ENCODE results near the gene PRSS27. TPM values are rescaled to one million over a fixed set of nuclear protein-coding genes. Genes with fewer than 3 reads are reported as not detected.
A peak's percentile ranks its signal among the peaks of the same experiment; 100 is the strongest.

PRSS27 gene
- total and polyA plus RNA-seq, 2 of the 4 experiments (the other 2 are of a cell fraction): under 0.01 to 0.58 TPM

DNA sequence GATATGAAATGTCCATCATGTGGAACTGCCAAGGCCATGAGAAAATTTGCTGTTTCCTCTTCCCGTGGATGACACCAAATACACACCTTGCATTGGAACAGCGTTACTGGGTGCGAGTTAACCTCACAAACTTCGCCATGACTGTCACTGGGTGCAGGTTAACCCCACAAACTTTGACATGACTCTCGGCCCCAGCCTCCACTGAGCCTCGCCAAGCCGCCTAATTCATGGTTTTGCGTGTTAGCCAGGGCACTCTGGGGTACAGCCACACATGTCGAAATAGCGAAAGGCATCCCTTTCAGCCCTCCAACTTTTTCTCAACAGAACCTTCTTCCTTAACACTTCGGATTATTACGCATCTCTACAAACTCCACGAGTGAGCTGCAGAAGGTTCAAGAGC is 48.3 kb downstream of the PRSS27 start:
- H3K27ac ChIP-seq (ENCODE audit: insufficient read depth, low read length): no peak overlapping the region
- peak overlapping the region; percentile 28; the same call in 1 of the 2 replicates for H2AK5ac ChIP-seq (ENCODE audit: low read depth, low read length)
- 0 out of 2 replicates have a peak overlapping the region, but pooled peaks have one; percentile 48 for H3K9ac ChIP-seq (ENCODE audit: low read depth, low read length)
- H3K4me2 ChIP-seq (ENCODE audit: low read depth, low read length): no peak overlapping the region
- H3K4me1 ChIP-seq (ENCODE audit: control insufficient read depth, insufficient read depth, low read length): peaks cover 2% of the 10 kb centered on the region; the same call in 1 of the 2 replicates
- H3K36me3 ChIP-seq (ENCODE audit: control insufficient read depth, insufficient read depth, low read length): peaks cover 9% of the 10 kb centered on the region
- CTCF ChIA-PET: no interaction called here
- no peak overlapping the region for H3K4me3 ChIP-seq (ENCODE audit: insufficient read depth, low read depth, low read length)
- in situ Hi-C loops (cut with MboI; ENCODE audit: low sequenced_read_pairs) (no loop called here), intact Hi-C loops (cut with micrococcal nuclease) (no loop called here), dilution Hi-C loops (cut with HindIII; ENCODE audit: low sequenced_read_pairs, unreplicated experiment) (no loop called here)
- H4K5ac ChIP-seq (ENCODE audit: low read depth, low read length): no peak overlapping the region
- TF ChIP-seq, protein P1, sequence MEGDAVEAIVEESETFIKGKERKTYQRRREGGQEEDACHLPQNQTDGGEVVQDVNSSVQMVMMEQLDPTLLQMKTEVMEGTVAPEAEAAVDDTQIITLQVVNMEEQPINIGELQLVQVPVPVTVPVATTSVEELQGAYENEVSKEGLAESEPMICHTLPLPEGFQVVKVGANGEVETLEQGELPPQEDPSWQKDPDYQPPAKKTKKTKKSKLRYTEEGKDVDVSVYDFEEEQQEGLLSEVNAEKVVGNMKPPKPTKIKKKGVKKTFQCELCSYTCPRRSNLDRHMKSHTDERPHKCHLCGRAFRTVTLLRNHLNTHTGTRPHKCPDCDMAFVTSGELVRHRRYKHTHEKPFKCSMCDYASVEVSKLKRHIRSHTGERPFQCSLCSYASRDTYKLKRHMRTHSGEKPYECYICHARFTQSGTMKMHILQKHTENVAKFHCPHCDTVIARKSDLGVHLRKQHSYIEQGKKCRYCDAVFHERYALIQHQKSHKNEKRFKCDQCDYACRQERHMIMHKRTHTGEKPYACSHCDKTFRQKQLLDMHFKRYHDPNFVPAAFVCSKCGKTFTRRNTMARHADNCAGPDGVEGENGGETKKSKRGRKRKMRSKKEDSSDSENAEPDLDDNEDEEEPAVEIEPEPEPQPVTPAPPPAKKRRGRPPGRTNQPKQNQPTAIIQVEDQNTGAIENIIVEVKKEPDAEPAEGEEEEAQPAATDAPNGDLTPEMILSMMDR (conservative IDR thresholded peaks at IDR 0.05; ENCODE audit: low read depth, low read length): no peak
- TF ChIP-seq RCOR1 (IDR thresholded peaks at IDR 0.05; ENCODE audit: insufficient replicate concordance, low read length) (no peak), CEBPB (IDR thresholded peaks at IDR 0.05; ENCODE audit: low read depth, low read length) (no peak), FOS (IDR thresholded peaks at IDR 0.05; ENCODE audit: low read depth, low read length) (no peak), MAFK (IDR thresholded peaks at IDR 0.05; ENCODE audit: low read depth, low read length) (no peak), RAD21 (IDR thresholded peaks at IDR 0.05; ENCODE audit: low read length) (no peak), MXI1 (IDR thresholded peaks at IDR 0.05; ENCODE audit: borderline replicate concordance, low read depth, low read length) (no peak), MAZ (IDR thresholded peaks at IDR 0.05; ENCODE audit: borderline replicate concordance, low read depth, low read length) (no peak), USF2 (IDR thresholded peaks at IDR 0.05; ENCODE audit: low read depth, low read length) (no peak), NFE2L2 (IDR thresholded peaks at IDR 0.05; ENCODE audit: low read depth, low read length) (no peak), BHLHE40 (IDR thresholded peaks at IDR 0.05; ENCODE audit: low read depth, low read length) (no peak), SMC3 (IDR thresholded peaks at IDR 0.05; ENCODE audit: low read depth, low read length) (no peak), ELK1 (IDR thresholded peaks at IDR 0.05; ENCODE audit: borderline replicate concordance, low read depth, low read length) (no peak), CHD1 (IDR thresholded peaks at IDR 0.05; ENCODE audit: low read depth, low read length) (no peak), POLR2A (IDR thresholded peaks at IDR 0.05; ENCODE audit: low read depth, low read length) (no peak), RFX5 (IDR thresholded peaks at IDR 0.05; ENCODE audit: low read depth, low read length) (no peak)
- H2AK9ac ChIP-seq (replicated peaks; ENCODE audit: low read depth, low read length, poor library complexity): no peak overlapping the region
- no peak overlapping the region for H3K4ac ChIP-seq (ENCODE audit: low read depth, low read length)
- H4K91ac ChIP-seq (ENCODE audit: insufficient read depth, low read depth, low read length): no peak overlapping the region
- H3K23ac ChIP-seq (ENCODE audit: low read depth, low read length): peak overlapping the region; percentile 51
- H2AFZ ChIP-seq (replicated peaks; ENCODE audit: low read length, poor library complexity): no peak overlapping the region
- H3K9me1 ChIP-seq (ENCODE audit: insufficient read depth, low read length): peaks cover 8% of the 10 kb centered on the region
- no peak for ATAC-seq (ENCODE audit: low read depth)
- POLR2A ChIA-PET (ENCODE audit: unreplicated experiment): no interaction called here
- H2BK20ac ChIP-seq (ENCODE audit: low read depth, low read length): no peak overlapping the region
- H2BK5ac ChIP-seq (ENCODE audit: low read depth, low read length, poor library complexity, severe bottlenecking): no peak overlapping the region
- H3K27me3 ChIP-seq (ENCODE audit: control insufficient read depth, insufficient read depth, low read length): no peaks in the 10 kb centered on the region
- no peak overlapping the region for H2BK120ac ChIP-seq (ENCODE audit: low read depth, low read length)
- H3K9me3 ChIP-seq (ENCODE audit: control insufficient read depth, insufficient read depth, low read length): no peaks in the 10 kb centered on the region
- H3K14ac ChIP-seq (replicated peaks; ENCODE audit: low read depth, low read length): peak overlapping the region; percentile 41; the same call in 1 of the 2 replicates
- H3K56ac ChIP-seq (ENCODE audit: extremely low read depth, insufficient read depth, low read length): no peak overlapping the region
- 0 out of 2 replicates have a peak, but pooled peaks cover 4% of the 10 kb centered on the region for H4K20me1 ChIP-seq (ENCODE audit: insufficient read depth, low read length)
- no peak overlapping the region for H3K18ac ChIP-seq (ENCODE audit: low read depth, low read length)
- no peak for DNase-seq
- no peak overlapping the region for H4K8ac ChIP-seq (ENCODE audit: low read depth in 2 of 2, low read length in 2 of 2)
- TSS peak; percentile 24 for BruUV-seq (replicated peaks)
- WGBS, 2 experiments (ENCODE audit: extremely low coverage in 2 of 2, insufficient read length in 1 of 2): 96% methylated on average over 4 of the region's 13 CpGs; no CpG with 5 or more reads in 1 of the 2 experiments
- peaks cover 8 to 19% of the 10 kb centered on the region in 2 experiments for H3K79me1 ChIP-seq (ENCODE audit: low read depth in 1 of 2, low read length in 2 of 2)
- H2BK15ac ChIP-seq (ENCODE audit: low read depth, low read length): no peak overlapping the region
